IPS-11a (cell line): Measurements from ENCODE around the gene CARHSP1.
"Not testable (repeated sequence)": the region's sequence is repeated elsewhere in the genome, so short reads cannot be mapped to it uniquely, and the experiment has no call there.

ENCODE experiments used
- H3K4me3 ChIP-seq: one replicate; pipeline ENCODE4 v1.5.1; 2013; ENCODE audit warnings: low read depth, low read length, control low read depth

Gene CARHSP1

DNA sequence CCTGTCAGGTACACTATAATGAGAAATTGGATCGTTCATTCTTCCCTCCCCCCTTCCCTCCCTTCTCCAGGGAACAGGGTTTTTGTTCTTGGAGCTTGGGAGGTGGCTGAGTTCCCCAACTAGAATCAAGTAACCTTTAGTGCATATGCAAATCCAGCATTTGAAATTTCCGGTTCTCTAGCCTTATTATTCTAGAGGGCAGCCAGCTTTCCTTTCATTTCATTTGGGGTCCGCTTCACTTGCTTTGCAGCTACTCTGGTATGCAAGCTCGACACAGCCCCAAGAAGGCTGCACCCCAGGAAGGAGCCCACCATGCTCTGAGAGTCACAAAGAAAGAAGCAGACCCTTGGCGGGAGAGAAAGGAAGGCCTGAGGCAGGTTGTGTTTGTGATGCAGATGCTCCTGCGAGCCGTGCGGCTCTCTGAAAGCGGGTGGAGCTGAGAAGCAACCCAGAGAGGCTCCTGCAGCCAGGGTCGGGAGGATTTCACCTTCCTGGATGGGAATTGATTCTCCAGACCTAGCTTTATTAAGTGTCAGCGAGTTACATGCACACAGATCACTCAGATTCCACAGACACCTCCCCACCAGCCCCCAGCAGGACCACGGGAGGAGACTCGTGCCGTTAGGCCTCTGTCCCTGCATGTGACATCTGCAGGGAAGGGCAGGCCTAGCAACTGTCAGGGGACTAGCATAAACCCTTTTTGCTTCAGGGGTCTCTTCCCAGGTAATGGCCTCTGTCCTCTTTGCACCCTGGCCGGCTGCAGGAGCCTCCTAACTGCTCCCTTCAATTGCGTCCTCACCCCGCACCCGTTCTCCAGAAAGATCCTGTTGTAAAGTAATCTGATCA lies 36.7 kb downstream of the CARHSP1 start:
- no peak overlapping the region for H3K4me3 ChIP-seq

DNA sequence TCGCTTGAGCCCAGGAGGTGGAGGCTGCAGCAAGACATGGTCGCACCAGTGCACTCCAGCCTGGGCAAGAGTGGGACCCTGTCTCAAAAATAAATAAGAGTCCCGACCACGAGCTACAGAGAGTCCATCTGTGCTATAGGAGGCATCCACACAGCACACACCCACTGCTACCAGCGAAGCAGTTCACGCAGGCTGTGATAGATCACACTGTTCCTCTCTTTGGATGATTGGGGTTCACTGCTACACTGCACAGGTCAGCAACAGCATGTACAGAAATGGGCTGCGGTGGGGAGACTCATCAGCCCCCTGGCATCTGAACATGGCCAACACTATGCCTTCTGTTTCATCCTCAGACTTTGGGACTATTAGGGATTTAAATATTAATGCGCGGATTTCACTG lies 37.4 kb downstream of the CARHSP1 start:
- H3K4me3 ChIP-seq, result no peak overlapping the region

DNA sequence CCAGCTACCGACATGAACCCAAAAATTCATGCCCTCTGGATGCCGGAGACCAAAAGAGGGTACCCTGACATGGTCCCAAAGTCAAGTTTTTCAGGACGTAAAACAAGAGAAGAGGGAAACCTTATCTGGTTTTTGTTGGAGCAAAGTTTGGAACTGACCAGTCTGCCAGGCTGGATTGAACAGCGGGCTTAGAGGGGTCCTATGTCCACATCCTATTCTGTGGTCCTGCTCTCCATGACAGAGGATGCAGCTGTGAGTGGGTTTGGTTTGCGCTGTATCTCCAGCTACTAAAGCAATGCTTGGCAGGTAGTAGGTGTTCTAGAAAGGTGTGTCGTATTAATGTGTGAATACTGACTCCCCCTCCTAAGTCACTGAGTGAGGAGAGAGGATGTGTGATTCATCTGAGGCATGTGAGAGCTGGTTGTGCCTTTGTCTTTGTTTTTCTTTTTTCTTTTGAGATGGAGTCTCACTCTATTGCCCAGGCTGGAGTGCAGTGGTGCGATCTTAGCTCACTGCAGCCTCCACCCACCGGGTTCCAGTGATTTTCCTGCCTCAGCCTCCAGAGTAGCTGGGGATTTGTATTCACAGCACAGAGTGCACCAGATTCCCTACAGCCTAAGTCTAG lies 40.2 kb downstream of the CARHSP1 start:
- no peak overlapping the region for H3K4me3 ChIP-seq

DNA sequence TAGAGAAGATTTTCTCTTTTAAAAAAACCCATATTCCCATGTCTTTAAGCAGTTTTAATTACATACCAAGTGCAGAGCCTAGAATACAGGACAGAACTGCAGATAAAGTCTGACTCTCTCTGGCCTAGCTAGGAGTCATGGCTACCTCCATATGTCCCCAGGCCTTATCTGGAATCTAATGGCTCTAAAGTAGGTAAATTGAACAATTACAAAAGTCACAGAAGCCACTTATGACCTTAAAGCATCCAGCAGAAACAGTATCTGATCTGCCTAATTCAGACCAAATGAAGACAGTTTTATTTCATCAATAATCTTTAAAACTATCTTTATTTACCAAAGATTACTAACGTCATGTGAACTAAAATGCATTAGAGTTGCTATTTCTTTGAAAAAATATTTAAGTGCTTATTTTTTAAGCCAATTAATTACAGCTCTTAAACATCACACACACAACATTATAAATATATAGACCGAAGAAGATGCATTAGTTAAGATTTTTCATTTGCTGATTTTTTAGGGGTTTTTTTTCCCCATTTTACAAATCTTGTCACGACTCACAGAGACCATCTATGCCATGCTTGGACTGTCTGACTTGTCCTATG lies 42.4 kb downstream of the CARHSP1 start:
- H3K4me3 ChIP-seq, result no peak overlapping the region

DNA sequence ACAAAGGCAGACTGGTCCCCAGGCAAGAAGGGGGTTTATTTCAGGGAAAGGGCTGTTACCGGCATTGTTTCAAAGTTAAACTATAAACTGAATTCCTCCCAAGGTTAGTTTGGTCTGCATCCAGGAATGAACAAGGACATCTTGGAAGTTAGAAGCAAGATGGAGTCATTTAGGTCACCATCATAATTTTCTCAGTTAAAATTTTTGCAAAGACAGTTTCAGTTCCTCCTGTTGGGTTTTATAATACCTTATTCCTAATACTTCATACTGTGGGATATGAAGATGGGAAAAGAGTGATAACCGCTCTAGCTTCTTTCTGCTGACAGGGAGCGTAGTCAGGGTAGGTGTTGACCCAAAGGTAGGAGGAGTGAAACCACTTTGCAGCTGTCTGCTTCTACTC lies 46.4 kb downstream of the CARHSP1 start:
- H3K4me3 ChIP-seq, result no peak overlapping the region

DNA sequence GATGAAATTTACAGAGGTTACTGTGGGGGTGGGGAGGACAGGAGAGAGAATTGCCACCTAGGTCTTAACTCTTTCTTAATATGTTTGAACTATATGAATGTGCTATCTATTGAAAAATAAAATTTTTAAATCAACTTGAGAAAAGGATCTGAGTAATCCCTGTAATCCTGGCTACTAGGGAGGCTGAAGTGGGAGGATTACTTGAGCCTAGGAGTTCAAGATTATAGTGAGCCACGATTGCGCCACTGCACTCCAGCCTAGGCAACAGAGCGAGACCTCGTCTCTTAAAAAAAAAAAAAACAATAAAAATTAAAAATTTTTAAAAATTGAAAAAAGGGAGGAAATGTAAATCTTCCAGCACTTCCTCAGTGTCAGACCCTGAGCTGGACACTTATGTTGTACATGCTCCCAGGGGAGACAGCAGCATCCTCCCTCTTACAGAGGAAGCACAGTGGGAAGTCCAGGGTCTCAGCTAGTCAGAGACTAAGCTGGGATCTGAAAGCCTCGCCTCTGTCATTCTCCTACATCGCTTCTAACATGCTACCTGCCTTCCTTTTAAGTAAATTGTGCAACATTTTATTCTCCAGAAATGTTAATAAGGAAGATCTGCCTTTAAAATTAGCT lies 49.3 kb downstream of the CARHSP1 start:
- no peak overlapping the region for H3K4me3 ChIP-seq

DNA sequence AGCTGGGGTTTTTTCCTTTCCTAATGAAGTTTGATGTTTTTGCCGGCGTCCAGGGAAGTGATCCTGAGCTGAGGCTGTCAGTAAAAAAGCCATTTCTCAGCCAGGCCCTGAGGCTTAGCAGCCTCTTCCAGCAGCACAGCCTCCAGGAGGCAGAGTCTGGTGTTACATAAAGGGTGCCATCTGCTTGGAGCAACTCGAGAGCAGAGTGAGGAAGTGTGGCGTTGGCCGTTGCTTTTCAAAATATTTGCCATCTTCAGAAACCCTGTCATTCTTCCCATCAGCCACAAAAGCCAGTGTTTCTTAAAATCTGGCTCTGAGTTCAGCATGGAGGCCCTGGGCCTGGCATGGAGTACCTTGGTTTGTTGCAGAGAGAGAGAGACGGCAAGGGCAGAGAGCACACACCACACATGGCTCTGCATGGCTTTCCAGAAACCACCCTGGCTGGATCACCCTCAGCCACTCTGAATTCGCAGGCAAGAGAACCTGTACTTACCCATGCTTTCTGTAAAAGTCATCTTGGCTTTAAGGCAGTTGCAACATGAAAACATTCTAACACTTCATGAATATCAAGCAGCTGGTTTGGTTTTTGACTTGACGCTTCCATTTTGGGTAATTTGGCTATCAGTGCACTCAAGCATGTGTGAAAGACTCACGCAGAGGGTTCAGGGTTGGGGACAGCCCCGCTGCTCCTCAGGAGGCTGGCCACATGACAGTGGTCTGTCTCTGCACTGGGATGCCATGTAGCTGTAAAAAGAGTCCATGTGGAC lies 50.1 kb downstream of the CARHSP1 start:
- H3K4me3 ChIP-seq, result no peak overlapping the region

DNA sequence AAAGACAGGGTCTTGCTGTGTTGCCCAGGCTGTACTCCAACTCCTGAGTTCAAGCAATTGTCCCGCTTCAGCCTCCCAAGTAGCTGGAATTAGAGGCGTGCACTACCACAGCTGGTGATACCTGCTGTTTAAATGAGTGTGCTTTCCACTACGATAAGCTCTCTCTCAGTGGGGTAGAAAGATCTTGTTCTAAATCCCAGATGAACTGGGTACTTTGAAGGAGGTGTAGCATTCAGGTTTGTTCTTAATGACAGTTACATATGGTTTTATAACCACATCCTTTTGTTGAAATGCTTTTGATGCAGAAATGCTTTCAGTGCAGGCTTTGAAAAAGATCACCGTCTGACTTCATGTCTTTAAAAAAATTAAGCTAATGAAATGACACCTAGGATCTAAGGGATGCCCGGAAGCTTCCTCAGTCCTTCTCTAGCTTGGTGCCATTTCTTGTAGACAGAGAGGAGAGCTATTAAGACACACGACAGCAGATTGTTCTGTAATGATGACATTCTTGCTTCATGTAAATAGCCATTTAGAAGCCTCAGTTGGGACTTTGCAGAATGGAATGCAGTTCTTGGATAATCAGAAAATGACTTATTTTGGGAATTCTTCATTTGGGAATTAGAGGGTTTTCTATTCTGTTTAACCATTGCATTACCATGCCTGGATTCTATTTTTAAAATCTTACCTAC lies 51.7 kb downstream of the CARHSP1 start:
- H3K4me3 ChIP-seq, result no peak overlapping the region

DNA sequence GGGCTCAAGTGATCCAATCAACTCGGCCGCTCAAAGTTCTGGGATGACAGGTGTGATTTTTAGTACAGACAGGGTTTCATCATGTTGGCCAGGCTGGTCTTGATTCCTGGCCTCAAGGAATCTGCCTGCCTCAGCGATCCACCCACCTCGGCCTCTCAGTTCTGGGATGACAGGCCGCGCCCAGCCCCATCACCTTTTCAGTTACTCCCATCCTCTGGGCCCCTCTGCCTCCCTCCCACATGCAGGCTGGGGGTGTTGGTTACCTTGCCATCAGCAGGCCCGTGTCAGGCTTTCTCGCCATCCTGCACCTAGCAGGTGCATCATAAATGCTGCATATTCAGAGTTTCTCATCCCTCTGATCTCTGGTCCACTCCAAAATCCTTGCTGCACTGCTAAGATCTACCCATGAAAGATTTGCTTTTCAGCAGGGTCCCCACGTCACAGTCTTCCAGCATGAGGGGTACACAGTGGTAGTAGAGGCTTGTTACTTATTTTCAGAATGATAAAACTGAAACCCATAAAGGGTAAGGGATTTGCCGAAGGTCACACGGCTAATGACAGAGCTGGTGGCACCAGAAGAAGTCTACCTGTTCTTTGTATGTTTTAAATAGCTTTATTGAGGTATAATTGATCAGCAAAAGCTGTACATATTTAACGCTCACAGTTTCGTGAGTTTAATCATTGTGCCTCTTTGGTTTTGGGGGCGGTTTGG lies 54.6 kb downstream of the CARHSP1 start:
- no peak overlapping the region for H3K4me3 ChIP-seq

DNA sequence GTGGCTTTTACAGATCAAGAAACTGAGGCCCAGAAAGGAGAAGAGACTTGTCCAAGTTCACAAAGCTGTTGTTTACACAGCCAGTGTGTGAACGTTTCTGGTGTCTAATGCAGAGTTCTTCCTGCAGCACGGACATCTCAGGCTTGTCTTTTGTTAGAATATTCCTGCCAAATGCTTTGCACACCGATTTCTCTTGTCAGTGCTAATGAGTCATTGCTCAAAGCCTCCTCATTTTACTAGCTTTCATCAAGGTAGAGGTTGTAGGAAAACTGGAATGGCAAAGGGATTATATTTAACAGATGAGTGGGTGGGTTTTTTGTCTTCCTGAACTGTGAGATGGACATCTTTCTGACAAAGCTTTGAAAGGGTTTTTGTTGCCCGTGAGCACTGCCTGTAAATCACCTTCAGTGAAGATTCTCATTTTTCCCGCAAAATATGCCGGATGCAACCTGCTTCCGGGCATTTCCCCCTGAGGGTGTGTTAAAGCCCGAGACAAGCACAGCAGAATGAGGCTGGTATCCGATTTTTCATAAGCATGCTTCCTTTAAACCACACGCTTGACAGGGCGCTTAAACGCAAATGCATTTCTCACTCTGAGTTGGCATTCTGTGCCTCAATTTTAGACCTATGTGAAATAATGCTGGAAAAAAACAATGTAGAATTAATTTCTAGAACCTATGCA lies 56.5 kb downstream of the CARHSP1 start:
- H3K4me3 ChIP-seq, result no peak overlapping the region

DNA sequence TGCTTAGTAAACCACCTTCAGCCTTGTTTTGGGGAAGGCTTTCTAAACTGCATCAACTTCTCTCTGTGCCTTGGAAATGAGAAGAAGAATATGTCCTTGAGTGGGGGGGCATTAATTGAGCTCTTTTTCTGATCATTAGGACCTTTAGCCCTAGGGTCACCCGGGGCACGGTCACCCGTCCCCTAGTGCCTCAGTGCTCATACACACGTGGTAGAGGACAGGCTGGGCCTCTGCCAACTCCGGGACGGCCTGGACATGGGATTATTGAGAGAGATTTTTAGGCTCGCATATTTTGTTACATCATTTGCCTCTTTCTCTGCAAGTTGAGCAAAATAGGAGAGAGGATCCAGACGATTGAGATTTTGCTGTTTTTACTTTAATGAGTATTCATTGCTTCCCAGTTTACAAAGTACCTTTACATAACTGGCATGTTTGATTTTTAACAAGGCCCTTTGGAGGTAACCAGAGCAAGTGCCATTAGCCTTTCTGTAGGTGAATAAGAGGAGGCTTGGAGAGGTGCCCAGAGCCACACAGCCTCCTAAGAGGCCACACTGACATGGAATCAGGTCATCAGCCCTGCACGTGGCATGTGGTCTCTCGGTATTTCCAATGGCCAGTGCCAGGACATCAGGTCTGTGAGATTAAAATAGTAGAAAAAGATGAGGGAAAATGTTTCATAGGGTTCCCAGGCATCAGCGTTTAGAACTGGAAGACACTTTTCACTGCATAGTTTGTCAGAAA lies 60.0 kb downstream of the CARHSP1 start:
- H3K4me3 ChIP-seq, result no peak overlapping the region

DNA sequence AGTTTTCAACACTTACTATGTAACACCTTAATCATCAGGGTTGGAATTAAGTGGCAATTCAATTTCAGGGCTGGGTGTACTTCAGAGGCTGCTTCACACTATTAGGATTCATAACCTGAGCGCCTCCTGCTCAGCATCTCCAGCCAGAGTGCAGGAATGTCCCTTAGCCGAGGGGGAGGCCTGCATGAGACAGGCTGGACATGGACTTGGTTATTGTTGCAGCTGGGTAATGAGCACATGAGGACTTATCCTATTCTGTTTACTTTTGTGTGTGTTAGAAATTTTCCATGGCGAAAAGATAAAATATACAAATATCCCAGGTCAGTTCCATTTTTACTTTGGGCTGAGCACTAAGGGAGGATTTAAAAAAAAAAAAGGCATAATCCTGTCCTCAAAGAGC lies 60.8 kb downstream of the CARHSP1 start:
- no peak overlapping the region for H3K4me3 ChIP-seq

DNA sequence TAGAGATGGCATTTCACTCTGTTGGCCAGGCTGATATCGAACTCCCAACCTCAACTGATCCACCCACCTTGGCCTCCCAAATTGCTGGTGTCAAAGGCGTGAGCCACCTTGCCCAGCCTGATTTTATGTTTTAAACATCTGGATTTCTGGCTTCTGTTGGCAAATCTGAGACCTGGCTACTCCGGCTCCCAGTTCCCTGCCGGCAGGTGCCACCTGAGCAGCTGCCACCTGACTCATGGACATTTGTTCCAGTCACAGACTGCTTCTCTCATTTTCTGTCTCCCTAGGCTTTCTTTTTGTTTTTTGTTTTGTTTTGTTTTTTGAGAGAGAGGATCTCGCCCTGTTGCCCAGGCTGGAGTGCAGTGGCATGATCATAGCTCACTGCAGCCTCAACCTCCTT lies 61.6 kb downstream of the CARHSP1 start:
- no peak overlapping the region for H3K4me3 ChIP-seq

DNA sequence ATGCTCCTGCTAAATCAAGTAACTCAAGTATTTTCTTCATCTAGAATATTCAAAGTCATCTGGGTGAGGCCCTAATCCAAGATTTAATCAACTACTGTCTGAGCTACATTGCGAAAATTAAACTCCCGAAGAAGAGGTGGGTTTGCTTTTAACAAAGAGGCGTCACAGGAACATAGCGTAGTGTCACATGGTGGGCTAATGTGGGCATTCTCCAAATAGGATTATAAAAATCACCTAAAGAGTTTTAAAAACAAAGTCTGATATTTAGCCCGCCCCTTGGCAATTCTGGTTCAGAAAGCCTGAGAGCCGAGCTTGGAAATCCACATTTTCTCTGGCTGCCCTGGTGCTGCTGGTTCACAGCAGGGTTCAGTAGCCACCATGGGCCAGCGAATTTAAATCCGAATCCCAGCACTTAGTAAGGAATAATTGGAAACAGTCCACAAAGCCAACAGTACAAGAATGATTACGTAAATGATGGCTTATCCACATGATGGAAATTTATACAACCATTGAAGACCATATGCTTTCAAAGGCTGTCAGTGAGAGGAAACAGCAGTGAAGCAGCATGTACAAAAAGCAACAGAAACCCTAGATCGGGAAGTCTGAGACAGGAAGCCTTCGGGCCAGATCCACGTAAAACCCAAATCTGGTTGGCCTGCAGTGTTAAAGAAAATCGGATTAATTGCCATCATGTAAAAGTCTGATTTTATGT lies 62.4 kb downstream of the CARHSP1 start:
- no peak overlapping the region for H3K4me3 ChIP-seq

DNA sequence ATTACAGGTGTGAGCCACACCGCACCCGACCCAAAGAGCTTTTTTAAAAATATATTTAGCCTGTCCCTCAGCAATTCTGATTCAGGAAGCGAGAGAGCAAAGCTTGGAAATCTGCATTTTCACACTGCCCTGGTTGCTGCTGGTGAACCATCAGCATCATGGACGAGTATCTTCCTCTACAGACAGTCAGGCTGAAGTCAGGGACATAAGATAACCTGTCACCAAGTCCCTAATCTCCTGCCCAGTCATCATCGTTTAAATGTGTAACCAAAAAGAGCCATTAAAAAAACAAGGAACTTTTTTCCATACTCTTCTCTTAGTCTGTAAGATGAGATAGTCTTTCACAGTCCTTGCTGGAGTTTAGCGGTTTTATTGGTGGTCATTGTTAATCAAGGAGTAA lies 64.5 kb downstream of the CARHSP1 start:
- no peak overlapping the region for H3K4me3 ChIP-seq

DNA sequence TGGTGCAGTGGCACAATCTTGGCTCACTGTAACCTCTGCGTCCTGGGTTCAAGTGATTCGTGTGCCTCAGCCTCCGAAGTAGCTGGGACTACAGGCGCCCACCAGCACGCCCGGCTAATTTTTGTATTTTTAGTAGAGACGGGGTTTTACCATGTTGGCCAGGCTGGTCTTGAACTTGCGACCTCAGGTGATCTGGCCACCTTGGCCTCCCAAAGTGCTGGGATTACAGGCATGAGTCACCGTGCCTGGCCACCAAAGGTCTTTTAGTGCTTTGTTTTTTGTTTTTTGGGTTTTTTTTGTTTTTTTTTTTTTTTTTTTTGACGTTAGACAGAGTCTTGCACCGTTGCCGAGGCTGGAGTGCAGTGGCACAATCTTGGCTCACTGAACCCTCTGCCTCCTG lies 65.1 kb downstream of the CARHSP1 start:
- H3K4me3 ChIP-seq, result not testable (repeated sequence)
